Neural cell (in vitro differentiated cells): Measurements from ENCODE around the gene GAL.

Experiments used
- CTCF ChIP-seq: fragments of 450-650 bp; IDR thresholded peaks from 2 replicates; pipeline ENCODE4 v1.5.1; 2014; ENCODE audit warnings: antibody characterized with exemption, mild to moderate bottlenecking, moderate library complexity; ENCODE audit not compliant: poor library complexity, severe bottlenecking
- RAD21 ChIP-seq: fragments of 450-650 bp; conservative IDR thresholded peaks from 2 replicates; pipeline ENCODE4 v1.6.1; 2014; ENCODE audit warnings: antibody characterized with exemption, mild to moderate bottlenecking, moderate library complexity

DNA sequence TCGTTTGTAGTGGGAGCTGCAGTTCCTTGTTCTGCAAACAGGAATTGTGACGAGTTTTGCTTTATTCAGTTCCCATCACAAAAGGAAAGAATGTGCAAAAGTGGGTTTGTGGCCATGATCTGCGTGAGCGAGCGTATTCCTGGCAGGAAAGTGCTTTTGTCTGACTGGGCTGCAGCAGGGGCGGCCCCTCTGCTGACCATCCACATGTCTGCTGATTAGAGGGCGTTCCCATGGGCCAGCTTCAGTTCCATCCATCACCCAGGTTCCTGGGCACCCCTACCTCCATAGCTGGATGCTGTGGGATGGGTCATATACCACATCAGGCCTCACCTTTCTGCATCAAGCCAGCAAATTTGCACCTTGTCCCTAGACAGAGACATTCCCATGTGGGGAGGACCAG is 28.9 kb upstream of the GAL start:
- TF ChIP-seq CTCF (no peak), RAD21 (no peak)
